ENCODE results near the gene ATP2B2.

ATP2B2 gene

GRCh38 chr3:10344944-10345575 is 160.3 kb downstream of the ATP2B2 start:
- Histone ChIP-seq H2AFZ (ENCODE audit: low read length) (no peak overlapping the region), H4K20me1 (ENCODE audit: insufficient read depth, low read length, poor library complexity, severe bottlenecking) (no peaks in the 10 kb centered on the region), H3K79me2 (ENCODE audit: insufficient read depth, low read length) (no peaks in the 10 kb centered on the region), H3K27me3 (ENCODE audit: insufficient read depth, low read length, poor library complexity, severe bottlenecking) (no peaks in the 10 kb centered on the region), H3K4me2 (ENCODE audit: low read depth, low read length, poor library complexity, severe bottlenecking) (no peak overlapping the region), H3K4me1 (ENCODE audit: insufficient read depth, low read length, poor library complexity, severe bottlenecking) (no peaks in the 10 kb centered on the region), H3K36me3 (ENCODE audit: insufficient read depth, low read length) (no peaks in the 10 kb centered on the region), H3K9ac (ENCODE audit: low read depth, low read length, poor library complexity, severe bottlenecking) (no peak overlapping the region), H3K9me2 (replicated peaks; ENCODE audit: low read depth, low read length) (no peaks in the 10 kb centered on the region), H3K9me3 (ENCODE audit: insufficient read depth, low read depth, low read length) (no peaks in the 10 kb centered on the region), H3F3A (ENCODE audit: low read depth) (no peaks in the 10 kb centered on the region), H3K4me3 (ENCODE audit: low read length, poor library complexity, severe bottlenecking) (no peak overlapping the region)
- TF ChIP-seq EZH2phosphoT487 (IDR thresholded peaks at IDR 0.05; ENCODE audit: borderline replicate concordance): no peak
- TF ChIP-seq, protein P1, sequence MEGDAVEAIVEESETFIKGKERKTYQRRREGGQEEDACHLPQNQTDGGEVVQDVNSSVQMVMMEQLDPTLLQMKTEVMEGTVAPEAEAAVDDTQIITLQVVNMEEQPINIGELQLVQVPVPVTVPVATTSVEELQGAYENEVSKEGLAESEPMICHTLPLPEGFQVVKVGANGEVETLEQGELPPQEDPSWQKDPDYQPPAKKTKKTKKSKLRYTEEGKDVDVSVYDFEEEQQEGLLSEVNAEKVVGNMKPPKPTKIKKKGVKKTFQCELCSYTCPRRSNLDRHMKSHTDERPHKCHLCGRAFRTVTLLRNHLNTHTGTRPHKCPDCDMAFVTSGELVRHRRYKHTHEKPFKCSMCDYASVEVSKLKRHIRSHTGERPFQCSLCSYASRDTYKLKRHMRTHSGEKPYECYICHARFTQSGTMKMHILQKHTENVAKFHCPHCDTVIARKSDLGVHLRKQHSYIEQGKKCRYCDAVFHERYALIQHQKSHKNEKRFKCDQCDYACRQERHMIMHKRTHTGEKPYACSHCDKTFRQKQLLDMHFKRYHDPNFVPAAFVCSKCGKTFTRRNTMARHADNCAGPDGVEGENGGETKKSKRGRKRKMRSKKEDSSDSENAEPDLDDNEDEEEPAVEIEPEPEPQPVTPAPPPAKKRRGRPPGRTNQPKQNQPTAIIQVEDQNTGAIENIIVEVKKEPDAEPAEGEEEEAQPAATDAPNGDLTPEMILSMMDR (conservative IDR thresholded peaks at IDR 0.05; ENCODE audit: low read length): no peak

GRCh38 chr3:10344147-10344943 is 161.0 kb downstream of the ATP2B2 start:
- Histone ChIP-seq H3F3A (ENCODE audit: low read depth) (no peaks in the 10 kb centered on the region), H3K4me3 (ENCODE audit: low read length, poor library complexity, severe bottlenecking) (no peak overlapping the region), H4K20me1 (ENCODE audit: insufficient read depth, low read length, poor library complexity, severe bottlenecking) (no peaks in the 10 kb centered on the region)

DNA sequence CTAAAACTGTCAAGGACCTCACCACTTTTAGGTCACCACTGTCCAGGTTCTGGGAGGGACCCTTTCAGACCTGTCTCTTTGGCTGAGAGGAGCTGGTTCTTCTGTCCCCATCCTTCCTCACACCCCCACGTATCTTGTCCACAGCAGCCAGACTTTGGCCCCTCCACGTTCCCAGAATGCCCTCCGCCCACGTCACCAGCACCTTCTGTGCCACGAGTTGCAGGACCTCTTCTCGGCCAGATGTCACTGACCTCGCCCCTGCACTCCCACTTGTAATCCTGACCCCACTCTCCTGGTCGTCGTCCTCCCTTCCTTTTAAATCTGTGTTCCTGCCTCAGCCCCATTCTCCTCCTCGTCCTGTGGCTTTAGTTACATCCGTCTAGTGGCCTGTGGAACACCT is 161.9 kb downstream of the ATP2B2 start:
- no peaks in the 10 kb centered on the region for H3F3A ChIP-seq (ENCODE audit: low read depth)
- peaks cover 7% of the 10 kb centered on the region for H3K4me1 ChIP-seq (ENCODE audit: insufficient read depth, low read length, poor library complexity, severe bottlenecking)
- no peak overlapping the region for H3K4me3 ChIP-seq (ENCODE audit: low read length, poor library complexity, severe bottlenecking)
- H3K79me2 ChIP-seq (ENCODE audit: insufficient read depth, low read length): no peaks in the 10 kb centered on the region
- H3K9ac ChIP-seq (ENCODE audit: low read depth, low read length, poor library complexity, severe bottlenecking): no peak overlapping the region
- no peaks in the 10 kb centered on the region for H3K9me3 ChIP-seq (ENCODE audit: insufficient read depth, low read depth, low read length)
- H4K20me1 ChIP-seq (ENCODE audit: insufficient read depth, low read length, poor library complexity, severe bottlenecking): no peaks in the 10 kb centered on the region
- H3K9me2 ChIP-seq (replicated peaks; ENCODE audit: low read depth, low read length): no peaks in the 10 kb centered on the region
- no peak overlapping the region for H2AFZ ChIP-seq (ENCODE audit: low read length)
- H3K36me3 ChIP-seq (ENCODE audit: insufficient read depth, low read length): no peaks in the 10 kb centered on the region
- no peaks in the 10 kb centered on the region for H3K27me3 ChIP-seq (ENCODE audit: insufficient read depth, low read length, poor library complexity, severe bottlenecking)
- TF ChIP-seq, protein P1 (conservative IDR thresholded peaks at IDR 0.05; ENCODE audit: low read length): no peak
- TF ChIP-seq EZH2phosphoT487 (IDR thresholded peaks at IDR 0.05; ENCODE audit: borderline replicate concordance): no peak
- H3K4me2 ChIP-seq (ENCODE audit: low read depth, low read length, poor library complexity, severe bottlenecking): no peak overlapping the region

More at GRCh38 chr3:10344147-10344943, 161.0 kb downstream of the ATP2B2 start:
- no peak overlapping the region for H3K9ac ChIP-seq (ENCODE audit: low read depth, low read length, poor library complexity, severe bottlenecking)
- H2AFZ ChIP-seq (ENCODE audit: low read length): peak overlapping the region; percentile 44; the same call in 1 of the 2 replicates
- no peak overlapping the region for H3K4me2 ChIP-seq (ENCODE audit: low read depth, low read length, poor library complexity, severe bottlenecking)
- no peaks in the 10 kb centered on the region for H3K9me3 ChIP-seq (ENCODE audit: insufficient read depth, low read depth, low read length)
- TF ChIP-seq, protein P1 (conservative IDR thresholded peaks at IDR 0.05; ENCODE audit: low read length): peak; percentile 96
- no peak for TF ChIP-seq EZH2phosphoT487 (IDR thresholded peaks at IDR 0.05; ENCODE audit: borderline replicate concordance)
- H3K4me1 ChIP-seq (ENCODE audit: insufficient read depth, low read length, poor library complexity, severe bottlenecking): no peaks in the 10 kb centered on the region
- H3K9me2 ChIP-seq (replicated peaks; ENCODE audit: low read depth, low read length): no peaks in the 10 kb centered on the region
- no peaks in the 10 kb centered on the region for H3K27me3 ChIP-seq (ENCODE audit: insufficient read depth, low read length, poor library complexity, severe bottlenecking)
- no peaks in the 10 kb centered on the region for H3K79me2 ChIP-seq (ENCODE audit: insufficient read depth, low read length)
- no peaks in the 10 kb centered on the region for H3K36me3 ChIP-seq (ENCODE audit: insufficient read depth, low read length)

Measured in Loucy (cell line).